HT-29 (cell line): ENCODE data around the gene MYORG. TPM values are rescaled to one million over a fixed set of nuclear protein-coding genes. Genes with fewer than 3 reads are reported as not detected.
"Not testable (repeated sequence)": the region's sequence is repeated elsewhere in the genome, so short reads cannot be mapped to it uniquely, and the experiment has no call there.

Experiments
- DNase-seq: peaks from one replicate; pipeline ENCODE4 v3.0.0-alpha.2; 2015; ENCODE audit warnings: low spot score
- total RNA-seq: library from RNA; depleted of rRNA; stranded (reverse); fragments of >200 nt; shearing (Covaris generic); gene quantifications from 2 replicates; pipeline ENCODE4 v1.2.3, GENCODE V29; 2014

The MYORG gene
- total RNA-seq, 1 experiment from 2014 or later: 29.5 TPM

DNA sequence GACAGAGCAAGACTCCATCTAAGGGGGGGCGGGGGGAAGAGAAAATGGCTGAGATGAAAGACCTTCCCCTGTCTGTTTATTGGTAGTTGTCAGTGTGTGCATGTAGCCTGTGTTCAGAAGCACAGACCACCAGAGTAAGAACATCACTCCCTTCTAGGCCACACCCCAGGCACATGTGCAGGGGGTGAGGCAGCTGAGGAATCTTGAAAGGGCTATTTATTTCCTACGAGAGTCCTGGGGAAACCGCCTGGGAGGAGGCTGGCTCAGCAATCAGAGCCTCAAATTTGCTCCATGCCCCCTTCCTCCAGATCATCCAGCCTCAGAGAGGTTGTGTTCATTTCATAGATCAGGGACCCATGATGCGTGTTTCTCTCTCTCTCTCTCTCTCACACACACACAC is 7.1 kb downstream of the MYORG start:
- no peak for DNase-seq

DNA sequence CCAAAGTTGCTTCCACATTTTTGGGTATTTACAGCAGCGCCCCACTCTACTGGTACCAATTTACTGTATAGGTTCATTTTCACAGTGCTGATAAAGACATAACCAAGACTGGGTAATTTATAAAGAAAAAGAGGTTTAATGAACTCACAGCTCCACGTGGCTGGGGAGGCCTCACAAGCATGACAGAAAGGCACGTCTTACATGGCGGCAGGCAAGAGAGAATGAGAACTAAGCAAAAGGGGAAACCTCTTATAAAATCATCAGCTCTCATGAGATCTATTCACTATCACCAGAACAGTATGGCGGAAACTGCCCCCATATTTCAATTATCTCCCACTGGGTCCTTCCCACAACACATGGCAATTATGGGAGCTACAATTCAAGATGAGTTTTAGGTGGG is 7.9 kb downstream of the MYORG start:
- not testable (repeated sequence) for DNase-seq

DNA sequence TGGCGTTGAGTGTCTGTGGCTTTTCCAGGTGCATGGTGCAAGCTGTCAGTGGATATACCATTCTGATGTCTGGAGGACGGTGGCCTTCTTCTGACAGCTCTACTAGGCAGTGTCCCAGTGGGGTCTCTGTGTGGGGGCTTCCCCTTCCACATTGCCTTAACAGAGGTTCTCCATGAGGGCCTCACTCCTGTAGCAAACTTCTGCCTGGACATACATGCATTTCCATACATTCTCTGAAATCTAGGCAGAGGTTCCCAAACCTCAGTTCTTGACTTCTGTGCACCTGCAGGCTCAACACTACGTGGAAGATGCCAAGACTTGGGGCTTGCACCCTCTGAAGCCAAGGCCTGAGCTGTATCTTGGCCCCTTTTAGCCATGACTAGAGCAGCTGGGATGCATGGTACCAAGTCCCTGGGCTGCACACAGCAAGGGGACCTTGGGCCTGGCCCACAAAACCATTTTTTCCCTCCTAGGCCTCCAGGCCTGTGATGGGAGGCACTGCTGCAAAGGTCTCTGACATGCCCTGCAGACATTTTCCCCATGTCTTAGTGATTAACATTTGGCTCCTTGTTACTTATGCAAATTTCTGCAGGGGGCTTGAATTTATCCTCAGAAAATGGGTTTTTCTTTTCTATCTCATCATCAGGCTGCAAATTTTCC is 8.8 kb downstream of the MYORG start:
- not testable (repeated sequence) for DNase-seq

DNA sequence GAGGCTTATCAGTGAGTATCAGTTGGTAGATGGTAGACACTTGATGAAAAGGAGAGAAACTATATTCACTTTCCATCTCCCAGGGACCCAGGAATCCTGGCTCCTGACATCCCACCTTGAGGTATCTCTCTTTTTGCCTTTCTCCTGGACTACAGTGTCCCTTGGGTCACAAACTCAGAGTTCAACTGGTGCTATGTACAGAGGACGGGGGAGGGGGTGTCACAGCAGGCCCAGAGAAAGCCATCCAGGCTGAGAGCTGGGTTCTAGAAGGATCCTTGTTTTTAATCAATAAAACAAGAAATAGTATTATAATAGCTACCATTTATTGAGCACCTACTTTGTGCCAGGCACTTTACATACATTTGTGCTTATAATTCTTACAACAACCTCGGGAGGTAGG is 10.3 kb downstream of the MYORG start:
- DNase-seq: no peak

DNA sequence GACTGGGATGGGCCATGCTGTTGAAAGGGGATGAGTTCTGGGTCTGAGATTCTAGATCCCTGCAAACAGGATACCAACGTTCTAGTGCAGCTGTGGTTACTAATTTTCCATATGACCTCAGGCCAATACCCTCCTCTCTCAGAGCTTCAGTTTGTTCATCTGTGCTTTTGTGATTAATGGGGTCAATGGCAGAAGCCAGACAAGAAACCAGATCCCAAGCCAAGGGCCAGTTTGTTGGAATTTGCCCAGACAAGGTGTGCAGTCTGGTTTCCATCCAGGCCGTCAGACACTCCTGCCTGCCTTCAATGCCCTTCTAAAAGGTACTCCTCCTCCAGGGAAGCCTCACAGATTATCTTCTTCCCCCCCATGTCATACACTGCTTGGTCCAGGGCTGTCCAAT is 11.4 kb downstream of the MYORG start:
- DNase-seq: no peak

DNA sequence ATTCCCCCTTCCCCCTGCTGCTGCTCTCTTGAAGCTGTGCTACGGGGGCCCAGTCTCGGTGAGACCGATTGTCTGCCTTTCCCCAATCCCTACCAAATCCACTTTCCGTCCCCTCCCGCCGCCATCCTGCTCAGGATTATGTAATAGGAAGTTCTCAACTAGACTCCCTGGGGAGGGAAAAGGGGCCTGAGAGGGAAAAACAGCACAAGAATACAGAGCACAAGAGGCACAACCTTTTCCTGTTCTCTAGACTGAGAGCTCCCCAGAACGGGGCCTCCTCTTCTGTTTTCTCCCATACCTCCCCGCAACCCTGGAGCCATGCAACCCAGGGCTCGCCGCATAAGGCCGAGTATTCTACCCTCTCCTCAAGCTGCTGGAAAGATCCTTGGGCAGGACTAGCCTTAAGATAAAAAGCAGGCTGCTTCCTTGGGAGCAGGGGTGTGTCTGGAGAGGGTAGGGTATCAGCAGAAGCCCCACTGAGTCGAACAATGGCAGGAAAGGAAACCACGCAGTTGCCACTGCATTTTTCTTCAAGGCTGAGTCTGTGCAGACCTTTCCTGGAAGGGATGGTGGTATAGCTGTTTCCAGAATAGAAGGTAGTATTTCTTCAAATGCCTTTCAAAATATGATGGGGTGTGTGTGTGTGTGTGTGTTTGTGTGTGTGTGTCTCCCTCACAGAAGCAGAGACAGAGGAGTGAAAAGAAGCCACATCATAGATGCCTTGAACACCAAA is 12.9 kb downstream of the MYORG start:
- no peak for DNase-seq

DNA sequence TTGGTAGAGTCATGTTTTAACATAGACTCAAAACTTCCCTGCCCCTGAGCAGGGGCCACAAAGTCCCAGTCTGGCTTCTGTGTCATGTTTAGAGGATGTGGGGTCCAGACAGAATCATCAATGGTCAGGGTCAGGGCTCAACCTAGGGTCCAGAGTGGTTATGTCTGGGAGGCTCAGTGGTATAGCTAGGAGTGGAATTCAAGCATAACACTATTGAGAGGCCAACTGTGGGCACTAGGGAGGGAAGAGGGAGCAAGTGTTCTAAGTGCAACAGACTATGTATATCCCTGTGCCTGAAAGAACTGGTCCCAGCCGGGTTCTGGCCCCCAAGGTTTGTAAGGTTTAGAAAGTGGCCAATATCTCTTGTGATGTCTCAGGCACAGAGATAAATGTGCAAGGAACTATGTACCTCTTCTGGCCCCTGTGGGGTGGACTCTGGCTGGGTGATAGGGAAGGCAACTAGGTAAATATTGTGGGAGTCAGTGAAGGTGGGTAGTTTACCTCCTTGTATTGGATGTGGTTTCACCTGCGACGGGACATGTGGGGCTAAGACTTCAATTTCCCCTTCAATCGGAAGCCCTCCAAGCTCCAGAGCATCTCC is 14.0 kb downstream of the MYORG start:
- DNase-seq: no peak

DNA sequence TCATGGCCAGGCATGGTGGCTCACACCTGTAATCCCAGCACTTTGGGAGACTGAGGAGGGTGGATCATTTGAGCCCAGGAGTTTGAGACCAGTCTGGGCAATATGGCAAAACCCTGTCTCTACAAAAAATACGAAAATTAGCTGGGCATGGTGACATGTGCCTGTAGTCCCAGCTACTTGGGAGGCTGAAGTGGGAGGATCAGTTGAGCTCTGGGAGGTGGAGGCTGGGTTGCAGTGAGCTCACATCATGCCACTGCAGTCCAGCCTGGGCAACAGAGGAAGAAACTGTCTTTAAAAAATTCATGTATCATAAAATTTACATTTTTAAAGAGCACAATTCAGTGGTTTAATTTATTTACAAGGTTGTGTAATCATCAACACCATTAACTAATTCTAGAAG is 23.7 kb downstream of the MYORG start:
- DNase-seq: not testable (repeated sequence)

DNA sequence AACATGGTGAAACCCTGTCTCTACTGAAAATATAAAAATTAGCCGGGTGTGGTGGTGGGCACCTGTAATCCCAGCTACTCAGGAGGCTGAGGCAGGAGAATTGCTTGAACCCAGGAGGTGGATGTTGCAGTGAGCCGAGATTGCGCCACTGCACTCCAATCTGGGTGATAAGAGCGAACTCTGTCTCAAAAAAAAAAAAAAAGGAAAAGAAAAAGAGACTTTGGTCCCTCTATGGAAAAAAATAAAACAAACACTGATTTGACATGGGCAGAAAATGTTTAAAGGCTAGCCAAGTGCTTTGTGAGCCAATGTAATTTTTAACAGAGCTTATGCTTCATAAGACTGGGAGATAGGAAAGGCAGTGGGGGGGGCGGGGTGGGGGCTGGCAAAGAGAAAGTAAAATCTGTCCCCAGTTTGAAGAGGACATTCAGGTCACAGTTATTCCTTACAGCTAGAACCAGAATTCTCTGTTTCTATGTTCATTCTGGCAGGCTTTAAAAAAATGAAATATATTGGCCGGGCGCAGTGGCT is 24.5 kb downstream of the MYORG start:
- DNase-seq: not testable (repeated sequence)

DNA sequence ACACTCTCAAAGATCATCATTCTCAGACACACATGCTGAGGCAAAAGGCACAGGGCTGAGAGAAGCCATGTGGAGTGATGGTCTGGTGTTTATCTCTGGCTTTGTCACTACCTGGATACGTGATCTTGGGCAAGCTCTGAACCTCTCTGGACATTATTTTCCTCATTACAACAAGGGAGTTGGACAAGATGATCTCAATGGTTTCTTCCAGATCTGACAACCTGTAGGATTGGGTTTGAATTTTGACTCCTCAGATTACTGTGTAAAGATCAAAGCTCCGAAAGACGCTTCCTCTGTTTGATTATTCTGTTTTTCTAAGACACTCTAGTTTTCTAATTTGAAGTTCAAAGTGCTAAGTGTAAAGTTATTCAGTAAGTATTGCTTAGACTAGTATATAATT is 27.4 kb downstream of the MYORG start:
- DNase-seq: no peak

DNA sequence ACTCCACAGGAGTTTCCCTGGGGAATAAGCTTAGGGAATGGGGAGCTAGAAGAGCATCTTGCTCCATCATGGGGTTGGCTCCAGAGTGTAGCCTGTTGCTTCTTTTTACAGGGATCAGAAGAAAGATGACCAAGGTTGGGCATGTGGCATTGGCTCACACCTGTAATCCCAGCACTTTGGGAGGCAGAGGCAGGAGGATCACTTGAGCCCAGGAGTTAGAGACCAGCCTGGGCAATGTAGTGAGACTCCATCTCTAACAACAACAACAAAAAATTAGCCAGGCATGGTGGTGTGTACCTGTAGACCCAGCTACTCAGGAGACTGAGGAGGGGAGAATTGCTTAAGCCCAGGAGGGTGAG is 28.9 kb downstream of the MYORG start:
- no peak for DNase-seq

DNA sequence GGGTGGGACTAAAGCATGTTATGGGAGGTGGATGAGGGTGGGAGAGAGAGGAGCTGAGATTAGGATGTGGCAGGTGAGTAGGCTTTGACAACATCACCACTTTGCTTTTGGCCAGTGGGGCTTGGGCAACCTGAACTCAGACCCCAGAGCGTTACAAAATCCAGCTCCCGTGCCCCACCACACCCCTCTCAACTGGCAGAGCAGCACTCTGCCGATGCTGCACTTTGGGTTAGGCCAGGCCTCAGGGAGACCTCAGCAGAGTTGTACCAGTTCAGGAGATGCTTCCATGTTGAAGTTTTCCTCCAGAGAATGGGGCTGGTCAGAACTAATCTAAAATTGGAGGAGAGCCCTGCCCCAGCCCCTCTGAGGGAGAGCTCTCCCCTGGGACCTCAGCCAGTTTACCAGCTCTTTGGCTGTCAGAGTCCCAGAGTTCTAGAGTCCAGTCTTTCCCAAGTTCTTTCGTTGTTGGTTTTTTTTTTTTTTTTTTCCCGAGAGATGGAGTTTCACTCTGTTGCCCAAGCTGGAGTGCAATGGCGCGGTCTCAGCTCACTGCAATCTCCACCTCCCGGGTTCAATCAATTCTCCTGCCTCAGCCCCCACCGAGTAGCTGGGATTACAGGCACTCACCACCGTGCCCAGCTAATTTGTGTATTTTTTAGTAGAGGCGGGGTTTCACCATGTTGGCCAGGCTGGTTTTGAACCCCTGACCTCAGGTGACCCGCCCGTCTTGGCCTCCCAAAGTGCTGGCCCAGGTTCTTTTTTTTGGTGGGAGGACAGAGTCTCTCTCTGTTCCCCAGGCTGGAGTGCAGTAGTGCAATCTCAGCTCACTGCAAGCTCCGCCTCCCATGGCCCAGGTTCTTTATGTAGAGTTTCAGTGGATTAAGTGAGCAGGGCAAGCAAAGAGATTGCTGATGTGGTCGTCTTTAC is 29.6 kb downstream of the MYORG start:
- no peak for DNase-seq

DNA sequence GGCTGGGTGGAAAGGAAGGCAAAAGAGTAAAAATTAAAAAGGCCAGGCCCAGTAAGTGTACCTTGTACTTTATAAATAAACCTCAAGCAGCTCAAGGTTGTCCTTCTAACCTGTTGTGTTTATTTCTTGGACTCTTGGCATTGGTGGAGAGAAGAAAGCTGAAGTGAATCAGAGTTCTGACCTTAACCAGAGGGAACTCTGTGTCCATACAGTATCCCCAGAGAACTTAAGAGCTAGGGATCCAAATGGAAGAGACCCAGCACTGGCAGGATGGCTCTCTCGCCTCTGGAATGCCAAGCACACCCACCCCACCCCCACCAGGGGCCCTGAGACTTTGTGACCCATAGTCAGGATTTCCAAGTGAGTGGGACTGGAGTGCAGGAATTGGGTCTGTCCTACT is 33.1 kb downstream of the MYORG start:
- DNase-seq: no peak

DNA sequence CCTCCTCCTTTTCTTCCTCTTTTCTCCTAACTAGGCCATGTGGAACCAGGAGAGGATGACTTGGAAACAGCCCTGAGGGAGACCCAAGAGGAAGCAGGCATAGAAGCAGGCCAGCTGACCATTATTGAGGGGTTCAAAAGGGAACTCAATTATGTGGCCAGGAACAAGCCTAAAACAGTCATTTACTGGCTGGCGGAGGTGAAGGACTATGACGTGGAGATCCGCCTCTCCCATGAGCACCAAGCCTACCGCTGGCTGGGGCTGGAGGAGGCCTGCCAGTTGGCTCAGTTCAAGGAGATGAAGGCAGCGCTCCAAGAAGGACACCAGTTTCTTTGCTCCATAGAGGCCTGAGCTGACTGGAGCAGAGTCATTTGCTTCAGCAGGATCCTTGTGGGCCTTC is 33.6 kb downstream of the MYORG start:
- no peak for DNase-seq

DNA sequence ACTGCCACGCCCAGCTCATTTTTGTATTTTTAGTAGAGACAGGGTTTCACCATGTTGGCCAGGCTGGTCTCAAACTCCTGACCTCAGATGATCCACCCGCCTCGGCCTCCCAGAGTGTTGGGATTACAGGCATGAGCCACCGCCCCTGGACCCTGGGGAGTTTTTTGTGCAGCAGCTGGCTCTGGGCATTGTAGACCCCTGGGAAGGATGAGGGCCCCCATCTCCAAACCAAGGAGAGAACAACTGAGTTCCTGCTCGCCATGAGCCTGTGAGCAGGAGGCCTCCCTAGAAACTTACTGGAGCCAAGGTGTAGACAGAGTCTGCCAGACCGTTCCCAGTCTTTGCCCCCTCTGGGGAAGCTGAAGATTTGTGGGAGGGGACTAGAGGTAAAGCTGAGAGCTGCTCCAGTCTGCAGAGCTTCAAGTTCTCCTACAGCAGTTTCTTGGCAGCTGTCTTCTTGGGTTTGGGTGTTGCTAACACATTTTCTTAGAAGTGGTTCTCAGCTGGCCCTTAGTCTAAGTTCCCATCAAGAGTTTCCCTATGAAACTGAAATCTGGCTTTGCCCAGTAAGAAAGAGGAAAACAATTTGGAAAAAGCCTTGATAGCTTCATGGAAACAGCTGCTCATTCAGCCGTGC is 34.9 kb downstream of the MYORG start:
- DNase-seq: no peak

DNA sequence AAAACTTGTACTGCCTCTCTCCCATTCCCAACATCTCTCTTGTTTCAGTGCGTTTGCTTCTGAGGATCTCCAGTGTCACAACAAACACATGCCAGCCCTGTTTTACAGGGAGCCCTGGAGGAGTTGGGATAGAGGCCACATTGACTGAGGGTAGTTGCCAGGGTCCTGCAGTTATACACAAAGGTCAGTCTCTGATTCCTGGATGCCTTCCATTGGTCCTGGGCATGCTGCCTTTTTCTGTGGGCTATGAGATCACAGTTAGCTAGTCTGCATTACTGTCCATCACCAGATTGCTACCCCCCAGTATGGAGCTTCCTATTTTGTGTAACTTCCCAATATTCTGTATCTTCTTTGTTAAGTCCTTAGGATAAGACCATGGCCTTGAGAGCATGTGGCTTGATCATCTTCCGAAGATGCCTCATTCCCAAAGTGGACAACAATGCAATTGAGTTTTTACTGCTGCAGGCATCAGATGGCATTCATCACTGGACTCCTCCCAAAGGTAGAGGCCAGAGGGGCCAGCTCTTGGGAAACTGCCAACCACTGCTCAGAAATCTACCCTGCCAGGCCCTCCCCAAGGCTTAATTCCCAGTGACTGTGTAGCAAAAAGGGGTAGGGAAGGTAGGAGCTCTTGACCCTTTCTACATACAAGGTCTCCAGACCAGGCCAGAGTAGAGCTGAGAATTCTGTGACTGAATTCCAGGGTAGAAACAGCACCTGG is 37.9 kb downstream of the MYORG start:
- no peak for DNase-seq

DNA sequence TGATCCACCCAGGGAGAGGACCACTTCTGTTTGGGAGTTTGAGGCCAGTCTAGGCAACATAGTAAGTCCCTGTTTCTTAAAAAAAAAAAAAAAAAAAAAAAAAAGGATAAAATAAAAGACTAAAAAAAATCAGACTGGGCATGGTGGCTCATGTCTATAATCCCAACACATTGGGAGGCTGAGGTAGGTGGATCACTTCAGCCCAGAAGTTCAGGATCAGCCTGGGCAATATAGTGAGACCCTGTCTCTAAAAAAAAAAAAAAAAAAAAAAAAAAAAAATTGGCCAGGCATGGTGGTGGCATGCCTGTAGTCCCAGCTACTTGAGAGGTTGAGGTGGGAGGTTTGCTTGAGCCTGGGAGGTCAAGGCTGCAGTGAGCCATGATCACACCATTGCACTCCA is 38.6 kb downstream of the MYORG start:
- DNase-seq: not testable (repeated sequence)

DNA sequence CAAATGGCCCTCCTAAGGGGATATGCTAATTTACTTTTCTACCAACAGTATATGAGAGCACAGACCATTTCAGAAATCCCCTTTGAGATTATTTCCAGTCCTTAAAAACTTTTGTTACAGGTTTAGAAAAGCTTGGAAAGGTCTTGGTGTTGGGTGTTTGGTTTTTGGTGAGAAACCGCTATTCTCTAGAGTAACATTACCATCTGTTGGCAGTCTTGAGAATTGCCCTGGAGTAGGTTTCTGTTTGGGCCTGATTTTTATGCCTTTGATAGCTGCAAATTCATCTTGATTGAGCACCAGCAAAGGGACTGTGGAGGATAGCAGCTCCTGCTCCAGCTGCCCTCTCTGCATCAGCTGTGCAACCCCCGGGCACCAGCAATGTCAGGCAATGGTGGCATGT is 39.3 kb downstream of the MYORG start:
- no peak for DNase-seq

DNA sequence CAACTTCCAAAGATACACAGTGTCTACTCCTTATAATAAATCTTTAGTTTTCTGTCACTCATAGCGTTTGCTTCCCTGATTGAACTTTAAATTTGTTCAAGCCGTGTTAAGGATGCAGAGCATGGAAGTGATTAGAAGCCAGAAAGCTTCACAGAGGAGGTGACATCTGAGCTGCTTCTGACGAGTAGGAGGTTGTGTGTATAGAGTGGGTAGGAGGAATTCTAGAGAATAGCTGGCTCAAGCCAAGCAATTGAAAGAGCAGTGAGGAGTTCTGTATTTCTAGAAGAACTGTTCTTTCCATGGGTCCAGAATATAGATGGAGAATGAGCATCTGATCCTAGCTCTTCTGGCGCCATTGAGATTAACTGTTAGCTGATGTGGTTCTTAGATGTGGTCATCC is 41.3 kb downstream of the MYORG start:
- DNase-seq: no peak

DNA sequence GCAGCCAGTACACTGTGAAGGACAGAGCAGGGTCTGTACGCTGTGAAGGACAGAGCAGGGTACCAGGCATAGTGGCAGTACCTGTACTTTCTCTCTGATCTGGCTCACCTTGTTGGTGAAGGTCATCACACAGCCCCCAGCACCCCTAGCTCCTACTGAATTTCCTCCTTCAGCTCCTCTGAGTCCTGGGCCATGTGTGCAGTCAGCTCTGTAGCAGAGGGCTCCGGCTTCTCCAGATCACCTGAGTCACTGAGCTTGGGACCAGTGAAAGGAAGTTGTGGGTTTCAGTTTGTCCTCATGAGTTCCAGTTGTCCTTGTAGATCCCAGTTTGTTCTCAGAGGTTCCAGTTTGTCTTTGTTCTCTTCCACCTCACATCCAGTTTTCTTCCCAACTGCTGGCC is 41.8 kb downstream of the MYORG start:
- DNase-seq: no peak
